Endothelial cell of umbilical vein (primary cell): ENCODE data around the gene BMPR1A. TPM values are rescaled to one million over a fixed set of nuclear protein-coding genes. Genes with fewer than 3 reads are reported as not detected.

Experiments used
- BruUV-seq: library from RNA; stranded (reverse); fragments of 400-500 nt; replicated peaks from 2 replicates; lab custom pipeline; 2021; lab: Mats Ljungman, UMichigan
- CTCF ChIA-PET: fragments of 300-600, 350-600 bp; sonication (Branson Sonifier 250); formaldehyde crosslinking; loops from one replicate; lab custom pipeline; 2021; ENCODE audit warnings: antibody characterized with exemption, inconsistent platforms; lab: Charles Lee
- POLR2A ChIA-PET: fragments of 300-600, 350-600 bp; sonication (Branson Sonifier 250); formaldehyde crosslinking; loops from one replicate; lab custom pipeline; 2021; ENCODE audit warnings: antibody characterized with exemption, inconsistent platforms; lab: Charles Lee
- DNase-seq: peaks from one replicate; pipeline ENCODE4 v3.0.0-alpha.2; 2011; ENCODE audit warnings: low read depth, low spot score
- FAIRE-seq: peaks from 2 replicates; lab custom pipeline; 2011; peaks lifted over from hg19 to GRCh38; lab: Jason Lieb, UNC
- H2AFZ ChIP-seq: 2 replicates; pipeline ENCODE4 v1.6.0; 2012; ENCODE audit warnings: low read depth, low read length, control low read depth, inconsistent platforms
- H3K27ac ChIP-seq: 2 replicates; pipeline ENCODE4 v1.5.1; 2011; ENCODE audit warnings: low read depth, mild to moderate bottlenecking, control low read depth, low read length, moderate library complexity; ENCODE audit not compliant: insufficient read depth
- H3K27me3 ChIP-seq, 2 experiments: 2 replicates each; pipeline versions ENCODE4 v1.6.0 to v1.6.1; 2011; ENCODE audit warnings: low read length in 2 of 2, mixed read lengths in 1 of 2; ENCODE audit not compliant: control insufficient read depth in 2 of 2, insufficient read depth in 2 of 2
- H3K36me3 ChIP-seq, 2 experiments: 2 replicates in 1 of 2; 3 replicates in 1 of 2; pipeline ENCODE4 v1.5.1; 2011; ENCODE audit warnings: low read length in 2 of 2, mild to moderate bottlenecking in 1 of 2, moderate library complexity in 1 of 2; ENCODE audit not compliant: control insufficient read depth in 2 of 2, insufficient read depth in 2 of 2; ENCODE audit errors: extremely low read depth in 1 of 2
- H3K4me1 ChIP-seq: 3 replicates; pipeline ENCODE4 v1.5.1; 2011; ENCODE audit warnings: mild to moderate bottlenecking, low read length; ENCODE audit not compliant: control insufficient read depth, insufficient read depth; ENCODE audit errors: extremely low read depth
- H3K4me2 ChIP-seq: 2 replicates; pipeline ENCODE4 v1.6.1; 2011; ENCODE audit warnings: low read length, control low read depth, mixed read lengths; ENCODE audit not compliant: insufficient read depth
- H3K4me3 ChIP-seq, 3 experiments: fragments of 200-600 bp in 1 of 3; sonication (generic), shearing (Covaris generic) in 1 of 3; replicated peaks in 1 of 3; 2 replicates each; pipeline ENCODE4 v1.5.1; 2011 to 2016; ENCODE audit warnings: control low read depth in 3 of 3, low read length in 3 of 3, mild to moderate bottlenecking in 2 of 3, inconsistent platforms in 1 of 3, low read depth in 1 of 3, moderate library complexity in 1 of 3; ENCODE audit not compliant: insufficient read depth in 1 of 3
- H3K79me2 ChIP-seq: 2 replicates; pipeline ENCODE4 v1.6.0; 2012; ENCODE audit warnings: low read length, inconsistent platforms; ENCODE audit not compliant: control insufficient read depth, insufficient read depth
- H3K9ac ChIP-seq: replicated peaks from 2 replicates; pipeline ENCODE3; 2011; ENCODE audit warnings: low read length, control low read depth; ENCODE audit not compliant: insufficient read depth; ENCODE audit errors: extremely low read depth
- H3K9me1 ChIP-seq: replicated peaks from 3 replicates; pipeline ENCODE4 v1.6.0; 2011; ENCODE audit warnings: mild to moderate bottlenecking, low read length; ENCODE audit not compliant: control insufficient read depth, insufficient read depth; ENCODE audit errors: extremely low read depth
- H3K9me3 ChIP-seq: replicated peaks from 2 replicates; pipeline ENCODE4 v1.5.1; 2012; ENCODE audit warnings: low read length, inconsistent platforms; ENCODE audit not compliant: control insufficient read depth, insufficient read depth
- H4K20me1 ChIP-seq: replicated peaks from 2 replicates; pipeline ENCODE3; 2011; ENCODE audit warnings: mild to moderate bottlenecking, low read length; ENCODE audit not compliant: control insufficient read depth, insufficient read depth; ENCODE audit errors: extremely low read depth
- EZH2 ChIP-seq: IDR thresholded peaks from 2 replicates; pipeline ENCODE4 v1.6.1; 2012; ENCODE audit warnings: borderline replicate concordance, low read depth, mild to moderate bottlenecking, moderate library complexity, low read length, inconsistent platforms; ENCODE audit not compliant: severe bottlenecking
- FOS ChIP-seq: IDR thresholded peaks from 2 replicates; pipeline ENCODE4 v1.6.1; 2011; ENCODE audit warnings: mild to moderate bottlenecking, low read length, moderate library complexity, borderline replicate concordance; ENCODE audit not compliant: insufficient read depth
- GATA2 ChIP-seq: IDR thresholded peaks from 2 replicates; pipeline ENCODE4 v1.7.0; 2011; ENCODE audit warnings: low read depth, mild to moderate bottlenecking, moderate library complexity, mixed read lengths, low read length; ENCODE audit not compliant: insufficient read length, insufficient read depth
- JUN ChIP-seq: IDR thresholded peaks from 2 replicates; pipeline ENCODE4 v1.6.1; 2011; ENCODE audit warnings: borderline replicate concordance, low read depth; ENCODE audit not compliant: insufficient read length, insufficient read depth
- MYC ChIP-seq: IDR thresholded peaks from one replicate; pipeline ENCODE4 v1.6.1; 2011; ENCODE audit warnings: mild to moderate bottlenecking, low read depth, low read length
- POLR2A ChIP-seq: IDR thresholded peaks from 2 replicates; pipeline ENCODE4 v1.6.1; 2012; ENCODE audit warnings: low read depth, mild to moderate bottlenecking, control low read depth, low read length
- POLR2AphosphoS5 ChIP-seq: IDR thresholded peaks from 2 replicates; pipeline ENCODE4 v1.6.1; 2012; ENCODE audit warnings: low read depth, mild to moderate bottlenecking, control low read depth, low read length, moderate library complexity; ENCODE audit not compliant: insufficient read depth
- dilution Hi-C: fragments of 300-500 bp; cut with MboI; formaldehyde crosslinking; loops from one replicate; pipeline ENCODE4 v1.15.0; 2019; ENCODE audit warnings: low sequenced_read_pairs; ENCODE audit not compliant: extremely low pct_ligation_motif_present
- intact Hi-C: fragments of 100-400 bp; cut with micrococcal nuclease; formaldehyde crosslinking; loops from one replicate; pipeline ENCODE4 v1.10.0; 2022
- polyA plus RNA-seq, 4 experiments: library from polyadenylated mRNA; depleted of rRNA in 3 of 4; stranded (reverse) in 3 of 4; unstranded in 1 of 4; fragments of >200 nt; gene quantifications; 2 replicates each; pipeline versions ENCODE4 v1.2.1 to v1.2.3, GENCODE V29; 2011 to 2012; ENCODE audit warnings: missing spikeins in 1 of 4
- total RNA-seq: library from RNA; stranded (reverse); gene quantifications from 2 replicates; pipeline ENCODE4 v1.2.3, GENCODE V29; 2021
- TF ChIP-seq, protein P1 (sequence below): IDR thresholded peaks from 2 replicates; pipeline ENCODE4 v1.6.1; 2011; ENCODE audit not compliant: insufficient read depth, insufficient read length
- TF ChIP-seq, protein P2 (sequence below), 2 donors: IDR thresholded peaks; 1 replicate in 1 of 2; 2 replicates in 1 of 2; pipeline ENCODE4 v1.5.1; 2011; ENCODE audit warnings: low read length in 2 of 2, mild to moderate bottlenecking in 2 of 2, moderate library complexity in 2 of 2, control low read depth in 1 of 2, inconsistent platforms in 1 of 2, low read depth in 1 of 2; ENCODE audit not compliant: insufficient read depth in 1 of 2; ENCODE audit errors: extremely low read depth in 1 of 2

Gene BMPR1A
- total and polyA plus RNA-seq, 2 donors (not counting 3 experiments of a cell fraction or from before 2014, with no cell fraction given): not detected

DNA sequence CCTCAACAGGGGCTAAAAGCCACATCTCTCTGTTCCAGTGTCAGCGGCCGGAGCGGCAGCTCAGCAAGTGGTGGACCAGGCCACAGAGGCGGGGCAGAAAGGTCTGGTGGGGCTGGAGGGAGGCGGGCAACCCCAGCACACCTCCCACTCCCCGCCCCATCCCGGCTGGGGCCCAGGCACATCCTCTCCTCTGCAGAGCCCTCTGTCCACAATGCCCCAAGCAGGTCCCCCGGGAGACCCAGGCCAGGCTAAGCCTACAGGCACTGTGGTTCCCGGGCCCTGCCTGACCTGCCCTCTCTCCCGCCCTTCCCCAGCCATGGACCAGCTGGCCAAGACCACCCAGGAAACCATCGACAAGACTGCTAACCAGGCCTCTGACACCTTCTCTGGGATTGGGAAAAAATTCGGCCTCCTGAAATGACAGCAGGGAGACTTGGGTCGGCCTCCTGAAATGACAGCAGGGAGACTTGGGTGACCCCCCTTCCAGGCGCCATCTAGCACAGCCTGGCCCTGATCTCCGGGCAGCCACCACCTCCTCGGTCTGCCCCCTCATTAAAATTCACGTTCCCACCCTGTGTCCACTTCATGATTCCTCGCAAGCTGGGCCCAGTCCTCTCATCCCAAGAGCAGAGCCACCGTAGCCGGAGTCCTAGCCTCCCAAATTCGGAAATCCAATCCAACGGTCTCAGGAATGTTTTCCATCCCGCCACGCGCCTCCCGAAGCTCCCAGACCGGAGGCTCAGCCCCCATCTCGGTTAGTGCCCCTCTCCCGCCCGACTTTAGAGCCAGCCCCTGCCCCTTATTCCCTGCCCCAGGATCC lies 214.0 kb downstream of the BMPR1A start:
- Histone ChIP-seq H3K4me1 (peaks cover 55% of the 10 kb centered on the region), H2AFZ (peak overlapping the region; percentile 76), H3K36me3 (no peaks in the 10 kb centered on the region), H3K4me2 (peak overlapping the region; percentile 74), H3K4me3 (peak overlapping the region; percentile 26 to 48 (median 47)), H3K9ac (peak overlapping the region; percentile 81), H3K27me3 (no peaks in the 10 kb centered on the region), H4K20me1 (no peaks in the 10 kb centered on the region), H3K9me1 (no peaks in the 10 kb centered on the region), H3K27ac (peak overlapping the region; percentile 77), H3K79me2 (no peaks in the 10 kb centered on the region), H3K9me3 (no peaks in the 10 kb centered on the region)
- CTCF ChIA-PET: interaction anchor here (0.6 to 8.5 kb wide), 9 partner anchors 8 to 275 kb away, joined by 3 to 189 read pairs (median 4); partner anchors contain the start of genes MMRN2 and SNCG
- TSS peak; percentile 56 for BruUV-seq
- TF ChIP-seq POLR2A: no peak
- no peak for TF ChIP-seq GATA2
- no peak for TF ChIP-seq FOS
- TF ChIP-seq, protein P1, sequence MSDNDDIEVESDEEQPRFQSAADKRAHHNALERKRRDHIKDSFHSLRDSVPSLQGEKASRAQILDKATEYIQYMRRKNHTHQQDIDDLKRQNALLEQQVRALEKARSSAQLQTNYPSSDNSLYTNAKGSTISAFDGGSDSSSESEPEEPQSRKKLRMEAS: no peak
- no peak for TF ChIP-seq MYC
- no peak for TF ChIP-seq POLR2AphosphoS5
- TF ChIP-seq EZH2: no peak
- TF ChIP-seq, protein P2, sequence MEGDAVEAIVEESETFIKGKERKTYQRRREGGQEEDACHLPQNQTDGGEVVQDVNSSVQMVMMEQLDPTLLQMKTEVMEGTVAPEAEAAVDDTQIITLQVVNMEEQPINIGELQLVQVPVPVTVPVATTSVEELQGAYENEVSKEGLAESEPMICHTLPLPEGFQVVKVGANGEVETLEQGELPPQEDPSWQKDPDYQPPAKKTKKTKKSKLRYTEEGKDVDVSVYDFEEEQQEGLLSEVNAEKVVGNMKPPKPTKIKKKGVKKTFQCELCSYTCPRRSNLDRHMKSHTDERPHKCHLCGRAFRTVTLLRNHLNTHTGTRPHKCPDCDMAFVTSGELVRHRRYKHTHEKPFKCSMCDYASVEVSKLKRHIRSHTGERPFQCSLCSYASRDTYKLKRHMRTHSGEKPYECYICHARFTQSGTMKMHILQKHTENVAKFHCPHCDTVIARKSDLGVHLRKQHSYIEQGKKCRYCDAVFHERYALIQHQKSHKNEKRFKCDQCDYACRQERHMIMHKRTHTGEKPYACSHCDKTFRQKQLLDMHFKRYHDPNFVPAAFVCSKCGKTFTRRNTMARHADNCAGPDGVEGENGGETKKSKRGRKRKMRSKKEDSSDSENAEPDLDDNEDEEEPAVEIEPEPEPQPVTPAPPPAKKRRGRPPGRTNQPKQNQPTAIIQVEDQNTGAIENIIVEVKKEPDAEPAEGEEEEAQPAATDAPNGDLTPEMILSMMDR (IDR thresholded peaks at IDR 0.05; ENCODE audit: extremely low read depth in 1 of 2, insufficient read depth in 1 of 2, low read depth in 1 of 2, low read length in 2 of 2): no peak
- no peak for TF ChIP-seq JUN
- FAIRE-seq: peak; percentile 55
- intact Hi-C loops: loop anchor here (2.0 to 5.0 kb wide), 3 partner anchors 14 to 692 kb away; partner anchors contain the start of genes GLUD1, MMRN2 and SHLD2
- DNase-seq: no peak
- dilution Hi-C loops: no loop called here
- POLR2A ChIA-PET: interaction anchor here (1.4 to 2.0 kb wide), 2 partner anchors 9 to 12 kb away, joined by 3 to 11 read pairs; partner anchors contain the start of genes MMRN2 and SNCG
